Measurements from ENCODE around the gene TMEM181. TPM values are rescaled to one million over a fixed set of nuclear protein-coding genes. Genes with fewer than 3 reads are reported as not detected.
"Not testable (repeated sequence)": the region's sequence is repeated elsewhere in the genome, so short reads cannot be mapped to it uniquely, and the experiment has no call there.

The TMEM181 gene
- total RNA-seq, 1 donor from 2014 or later = 57.9 TPM

GRCh38 chr6:158642097-158642601, 82.3 kb downstream of the TMEM181 start:
- peak; percentile 78 for DNase-seq

DNA sequence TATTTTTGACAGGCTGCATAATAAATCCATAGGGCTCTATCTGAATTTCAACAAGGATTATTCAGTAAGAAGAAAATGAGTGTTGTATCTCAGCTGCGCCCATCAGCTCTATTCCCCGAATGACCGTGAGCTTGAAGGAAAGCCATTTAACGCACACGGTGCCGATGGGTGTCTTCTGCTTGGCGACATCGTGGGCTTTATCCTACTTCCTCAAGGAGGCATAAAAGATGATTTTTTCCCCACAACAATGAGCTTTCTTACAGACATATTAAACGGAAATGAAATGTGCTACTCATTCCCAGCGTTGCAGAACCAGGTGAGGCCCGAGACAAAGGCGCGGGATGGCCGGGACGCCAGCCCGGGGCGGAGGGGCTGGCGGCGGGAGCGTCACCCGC, 83.9 kb downstream of the TMEM181 start:
- DNase-seq = peak; percentile 39

DNA sequence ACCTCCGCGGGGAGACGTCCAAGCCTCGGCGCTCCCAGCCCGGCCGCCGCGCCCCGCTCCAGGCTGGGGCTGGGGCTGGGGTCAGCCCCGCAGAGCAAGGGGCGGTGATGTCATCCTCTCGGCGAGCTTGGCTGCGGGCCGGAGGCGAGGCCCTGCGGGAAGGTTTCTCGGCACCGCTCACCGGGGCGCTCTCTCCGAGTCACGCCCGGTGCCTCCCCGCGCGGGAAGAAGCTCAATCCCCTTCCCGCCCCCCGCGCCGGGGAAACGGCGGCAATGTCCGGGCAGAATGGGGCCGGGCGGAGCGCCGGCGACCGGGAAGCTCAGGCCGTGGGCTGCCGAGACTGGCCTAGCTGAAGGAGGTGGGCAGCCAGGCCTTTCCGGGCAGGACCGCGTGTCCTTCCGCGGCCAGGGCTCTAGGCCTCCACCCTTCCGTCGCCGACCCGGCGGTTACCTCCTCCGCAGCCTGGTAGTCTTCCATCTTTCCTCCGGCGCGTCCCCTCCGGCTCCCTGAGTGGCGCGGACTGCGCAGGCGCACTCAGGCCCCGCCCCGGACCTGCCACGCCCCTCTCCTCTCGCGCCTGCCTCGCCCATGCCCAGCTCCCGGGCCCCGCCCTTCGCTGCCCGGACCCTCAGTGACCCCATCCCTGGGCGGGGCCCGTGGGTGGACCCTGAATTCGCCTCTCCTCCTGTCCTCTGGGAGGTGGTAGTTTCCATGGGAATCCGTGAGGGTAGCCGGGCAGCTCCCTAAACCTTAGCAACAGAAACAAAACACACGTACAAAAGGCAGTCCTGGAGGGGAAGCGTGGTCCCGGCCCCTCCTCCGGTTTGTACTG, 84.6 kb downstream of the TMEM181 start, which contains the start of gene DYNLT1:
DYNLT1 (minus strand) TSS at position 513 of the 833 bp plus-strand sequence; CDS start at position 478, 35 bp downstream.
- peak; percentile 93 for DNase-seq

DNA sequence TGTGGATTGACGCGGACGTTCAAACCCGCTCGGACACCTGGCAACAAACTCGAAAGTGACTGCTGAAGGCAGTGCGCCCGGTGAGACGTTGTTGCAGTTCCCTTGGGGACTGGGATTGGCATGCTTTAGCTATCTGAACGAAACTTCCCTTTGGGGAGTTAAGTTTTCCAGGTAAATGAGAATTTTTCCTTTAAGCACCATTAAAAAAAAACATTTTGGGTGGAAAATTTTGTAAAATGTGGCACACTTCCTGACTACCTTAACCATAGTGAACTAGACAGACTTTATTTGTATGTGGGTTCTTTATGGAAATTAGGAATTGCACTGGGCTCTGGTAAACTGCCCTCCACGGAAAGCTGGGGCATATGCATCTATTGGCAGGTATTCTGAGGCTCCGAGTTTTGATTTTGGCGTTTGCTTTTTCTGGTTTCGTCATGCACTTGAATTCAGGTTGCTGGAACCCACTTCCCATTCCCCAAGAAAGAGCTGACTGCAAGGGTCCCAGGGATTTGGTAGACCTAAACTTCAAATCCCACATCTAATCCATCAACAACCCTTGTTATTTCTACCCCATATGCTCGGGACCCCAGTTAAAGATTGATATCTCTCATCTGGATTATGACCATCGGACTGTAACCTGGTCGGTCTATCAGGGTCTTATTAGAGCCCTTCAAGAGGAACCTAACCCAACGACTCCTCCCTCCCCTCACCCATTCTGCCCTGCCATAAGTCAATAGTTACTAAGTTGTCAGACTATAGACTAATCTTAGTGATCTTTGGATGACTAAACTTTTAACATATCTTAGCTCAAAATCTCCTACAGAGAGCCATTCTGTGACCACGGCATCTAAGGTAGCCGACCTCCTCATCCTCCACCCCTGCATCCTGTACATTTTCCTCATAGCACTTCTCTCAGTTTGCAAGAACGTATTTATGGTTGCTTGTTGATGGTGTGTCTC, 85.5 kb downstream of the TMEM181 start:
- DNase-seq = peak; percentile 9

DNA sequence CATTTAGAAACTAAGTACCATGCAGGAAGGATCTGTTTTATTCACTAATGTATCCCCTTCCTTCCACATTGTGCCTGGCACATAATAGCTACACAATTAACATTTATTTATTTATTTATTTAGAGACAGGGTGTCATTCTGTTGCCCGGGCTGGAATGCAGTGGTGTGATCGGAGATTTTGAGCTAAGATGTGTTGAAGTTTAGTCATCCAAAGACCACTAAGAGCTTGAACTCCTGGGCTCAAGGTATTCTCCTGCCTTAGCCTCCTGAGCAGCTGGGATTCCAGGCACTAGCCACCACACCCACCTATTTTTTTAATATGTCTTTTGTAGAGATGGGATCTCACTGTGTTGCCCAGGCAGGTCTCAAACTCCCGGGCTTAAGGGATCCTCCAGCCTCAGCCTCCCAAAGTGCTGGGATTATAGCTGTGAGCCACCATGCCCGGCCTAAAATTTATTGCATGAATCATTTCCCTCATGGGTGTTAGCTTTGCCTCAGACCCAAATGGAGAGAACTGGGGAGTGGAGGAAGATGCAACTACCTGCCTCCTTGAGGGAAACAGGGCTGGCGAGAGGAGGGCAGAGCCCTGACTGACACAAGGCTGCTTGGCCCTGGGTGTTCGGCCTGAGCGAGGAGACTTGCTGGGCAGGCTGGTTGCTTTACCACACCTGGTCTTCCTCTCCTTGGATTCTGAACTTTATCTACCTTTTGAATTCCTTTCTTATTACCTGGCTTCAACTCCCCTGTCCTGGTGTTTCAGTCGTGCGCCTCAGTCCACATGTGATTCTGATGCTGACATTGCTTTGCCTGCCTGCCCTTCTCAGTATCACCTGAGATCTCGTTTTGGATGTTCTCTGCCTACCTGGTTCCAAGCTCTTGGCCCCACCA, 86.4 kb downstream of the TMEM181 start:
- no peak for DNase-seq

GRCh38 chr6:158647501-158647900, 87.6 kb downstream of the TMEM181 start:
- DNase-seq = no peak

DNA sequence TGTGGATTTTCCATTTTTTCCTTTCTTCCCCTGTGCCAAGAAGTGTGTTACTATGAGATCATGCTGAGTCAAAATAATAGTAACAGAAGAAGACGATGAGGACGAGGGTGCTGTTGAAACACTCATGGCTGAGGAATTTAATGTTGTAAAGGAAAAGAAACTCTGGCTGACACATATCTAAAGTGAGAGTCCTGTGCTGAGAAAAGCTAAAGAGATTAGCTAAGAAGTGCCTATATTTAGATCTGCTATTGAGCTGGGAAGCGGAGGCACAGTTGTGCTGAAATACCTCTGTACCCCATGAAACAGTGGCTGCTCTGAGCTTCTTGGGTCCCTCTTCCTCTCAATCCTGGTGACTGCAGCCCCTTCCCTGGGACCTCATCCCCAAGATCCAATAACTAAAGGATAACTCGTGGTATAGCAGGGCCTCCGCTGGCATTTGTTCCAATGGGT, 88.8 kb downstream of the TMEM181 start:
- no peak for DNase-seq

- peak; percentile 61 for DNase-seq
These were observed 89.6 kb downstream of the TMEM181 start, which contains the start of gene SYTL3 for GRCh38 chr6:158649289-158650143. TSS of gene SYTL3 (plus strand) at chr6:158650054. CDS start at chr6:158663269, 13,215 bp downstream.

- not testable (repeated sequence) for DNase-seq
These were observed 92.3 kb downstream of the TMEM181 start for GRCh38 chr6:158651981-158652737.

- DNase-seq = peak; percentile 21
These were observed 93.9 kb downstream of the TMEM181 start for GRCh38 chr6:158653577-158654354.

DNA sequence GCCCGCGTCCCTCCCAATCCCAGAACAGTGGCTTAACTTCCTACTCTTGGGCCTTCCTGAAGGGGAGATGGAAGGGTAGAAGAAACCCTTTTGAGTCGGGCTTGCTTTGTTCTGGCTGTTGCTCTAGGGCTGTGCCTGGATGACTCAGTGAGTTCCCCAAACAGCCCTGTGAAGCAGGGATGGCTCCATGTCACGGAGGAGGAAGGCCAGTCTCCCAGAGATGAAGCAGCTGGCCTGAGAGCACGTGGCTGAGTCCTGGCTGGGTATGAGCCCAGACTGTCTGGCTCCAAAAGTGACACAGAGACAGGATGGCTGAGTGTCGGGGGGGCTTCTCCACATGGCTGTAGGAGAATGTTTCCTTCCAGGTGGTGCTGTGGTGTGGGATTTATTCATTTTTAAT, 94.6 kb downstream of the TMEM181 start:
- peak; percentile 38 for DNase-seq

DNA sequence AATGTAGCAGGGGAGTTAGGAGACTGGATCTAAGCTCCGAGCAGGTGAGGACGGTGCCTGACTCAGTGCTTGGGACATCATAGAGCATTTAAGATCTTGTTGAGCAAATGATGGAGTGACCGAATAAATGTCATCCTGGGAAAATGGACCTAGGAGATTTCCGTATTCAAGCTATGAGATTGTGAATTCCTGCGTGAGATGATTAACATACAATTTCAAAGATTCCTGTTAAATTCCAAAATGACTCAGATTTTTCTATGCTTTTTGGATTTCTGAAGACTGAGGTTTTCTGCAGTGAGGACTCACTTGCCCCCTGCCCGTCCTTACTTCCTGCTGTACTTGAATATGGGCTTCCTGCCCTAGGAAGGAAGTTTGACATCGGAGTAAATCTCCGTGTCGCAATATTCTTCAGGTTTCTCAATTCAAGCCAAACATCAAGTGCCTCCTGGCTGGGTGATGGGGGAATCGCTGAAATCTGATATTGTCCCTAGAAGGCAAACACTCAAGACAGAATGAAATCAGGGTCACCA, 95.1 kb downstream of the TMEM181 start:
- no peak for DNase-seq

GRCh38 chr6:158655569-158656450, 95.9 kb downstream of the TMEM181 start:
- no peak for DNase-seq

DNA sequence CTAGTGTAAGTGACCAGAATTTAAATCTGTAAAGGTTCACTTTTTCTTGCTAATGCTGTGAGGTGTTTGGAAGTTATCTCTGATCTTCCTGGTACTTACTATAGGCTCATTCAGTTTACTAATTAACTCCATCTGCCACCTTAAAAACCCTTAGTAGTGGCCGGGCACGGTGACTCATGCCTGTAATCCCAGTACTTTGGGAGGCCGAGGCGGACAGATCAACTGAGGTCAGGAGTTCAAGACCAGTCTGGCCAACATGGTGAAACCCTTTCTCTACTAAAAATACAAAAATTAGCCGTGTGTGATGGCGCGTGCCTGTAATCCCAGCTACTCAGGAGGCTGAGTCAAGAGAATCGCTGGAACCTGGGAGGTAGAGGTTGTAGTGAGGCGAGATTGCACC, 97.1 kb downstream of the TMEM181 start:
- not testable (repeated sequence) for DNase-seq

DNA sequence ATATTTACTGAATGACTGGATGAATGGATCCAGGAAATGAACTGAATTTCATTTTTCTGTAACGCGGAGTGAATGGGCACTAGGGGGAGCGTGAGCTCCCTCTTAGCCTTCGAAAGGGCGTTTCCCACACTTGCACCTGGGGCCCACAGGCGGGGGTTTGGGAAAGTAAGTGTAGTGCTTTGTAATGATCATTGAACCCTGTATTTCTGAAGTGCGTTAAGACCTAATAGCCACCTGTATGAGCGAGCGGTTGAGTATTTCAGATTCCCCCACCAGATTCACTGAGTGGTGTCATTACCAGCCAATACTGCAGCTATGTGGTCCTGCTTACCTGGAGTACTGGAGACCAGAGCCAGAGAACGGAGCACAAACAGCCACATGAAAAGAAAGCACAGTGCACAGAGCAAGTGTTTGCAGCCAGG, 100.5 kb downstream of the TMEM181 start:
- peak; percentile 31 for DNase-seq

GRCh38 chr6:158661156-158661685, 101.3 kb downstream of the TMEM181 start:
- no peak for DNase-seq

DNA sequence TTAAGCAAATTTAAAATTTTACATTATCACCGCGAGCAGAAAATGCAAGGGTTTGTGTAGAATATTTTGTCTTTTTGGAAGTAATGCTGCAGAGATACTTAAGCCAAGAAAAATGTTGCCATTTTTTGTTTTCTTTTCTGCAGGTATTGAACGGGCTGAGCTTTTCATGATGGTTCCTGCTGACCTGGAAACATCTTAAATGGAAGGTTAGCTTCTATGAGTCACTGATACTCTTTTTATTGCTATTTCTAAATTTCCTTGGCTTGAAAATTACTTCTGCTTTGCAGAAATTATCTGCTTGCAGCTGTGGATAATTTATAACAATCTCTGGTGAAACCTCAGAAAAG, 102.7 kb downstream of the TMEM181 start:
- DNase-seq = no peak

All from dermis blood vessel endothelial cell (primary cell).